Uterus (tissue), 2 donors: ENCODE data around the gene POLR3C.

Source experiments
- POLR2A ChIP-seq, 2 donors: fragments of 450-650 bp; IDR thresholded peaks; one replicate each; pipeline ENCODE4 v1.6.1; 2016; ENCODE audit warnings: antibody characterized with exemption in 2 of 2, mild to moderate bottlenecking in 1 of 2, moderate library complexity in 1 of 2
- TF ChIP-seq, protein P1 (sequence below), 4 experiments: fragments of 200-600 bp in 2 of 4; fragments of 450-650 bp in 2 of 4; sonication (generic) in 2 of 4; IDR thresholded peaks; one replicate each; pipeline ENCODE4 v1.5.1; 2016 to 2019; ENCODE audit warnings: antibody characterized with exemption in 4 of 4, mild to moderate bottlenecking in 2 of 4, moderate library complexity in 1 of 4

DNA sequence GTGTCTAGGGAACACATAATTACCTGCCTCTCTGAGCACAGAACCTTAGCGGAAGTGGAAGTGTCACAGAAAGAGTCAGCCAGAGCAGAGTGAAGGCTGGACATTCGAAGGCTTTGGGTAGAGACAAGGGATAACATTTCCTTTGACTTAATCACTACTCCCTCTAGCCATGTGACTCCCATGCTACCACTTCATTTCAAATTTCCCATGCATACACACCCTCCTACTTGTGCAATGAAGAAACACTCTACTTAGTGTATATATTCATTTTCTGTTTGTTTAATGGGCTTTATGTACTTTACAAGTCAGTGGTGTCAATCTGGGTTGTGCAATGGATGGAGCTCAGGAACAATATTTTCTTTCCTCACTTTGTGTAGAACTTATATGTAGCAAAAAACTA, 54.7 kb downstream of the POLR3C start:
- TF ChIP-seq, protein P1, sequence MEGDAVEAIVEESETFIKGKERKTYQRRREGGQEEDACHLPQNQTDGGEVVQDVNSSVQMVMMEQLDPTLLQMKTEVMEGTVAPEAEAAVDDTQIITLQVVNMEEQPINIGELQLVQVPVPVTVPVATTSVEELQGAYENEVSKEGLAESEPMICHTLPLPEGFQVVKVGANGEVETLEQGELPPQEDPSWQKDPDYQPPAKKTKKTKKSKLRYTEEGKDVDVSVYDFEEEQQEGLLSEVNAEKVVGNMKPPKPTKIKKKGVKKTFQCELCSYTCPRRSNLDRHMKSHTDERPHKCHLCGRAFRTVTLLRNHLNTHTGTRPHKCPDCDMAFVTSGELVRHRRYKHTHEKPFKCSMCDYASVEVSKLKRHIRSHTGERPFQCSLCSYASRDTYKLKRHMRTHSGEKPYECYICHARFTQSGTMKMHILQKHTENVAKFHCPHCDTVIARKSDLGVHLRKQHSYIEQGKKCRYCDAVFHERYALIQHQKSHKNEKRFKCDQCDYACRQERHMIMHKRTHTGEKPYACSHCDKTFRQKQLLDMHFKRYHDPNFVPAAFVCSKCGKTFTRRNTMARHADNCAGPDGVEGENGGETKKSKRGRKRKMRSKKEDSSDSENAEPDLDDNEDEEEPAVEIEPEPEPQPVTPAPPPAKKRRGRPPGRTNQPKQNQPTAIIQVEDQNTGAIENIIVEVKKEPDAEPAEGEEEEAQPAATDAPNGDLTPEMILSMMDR (IDR thresholded peaks at IDR 0.05): no peak
- TF ChIP-seq POLR2A (IDR thresholded peaks at IDR 0.05): no peak
